ENCODE measurements around the gene DLK2.
"Not testable (repeated sequence)": the region's sequence is repeated elsewhere in the genome, so short reads cannot be mapped to it uniquely, and the experiment has no call there.

The DLK2 gene

DNA sequence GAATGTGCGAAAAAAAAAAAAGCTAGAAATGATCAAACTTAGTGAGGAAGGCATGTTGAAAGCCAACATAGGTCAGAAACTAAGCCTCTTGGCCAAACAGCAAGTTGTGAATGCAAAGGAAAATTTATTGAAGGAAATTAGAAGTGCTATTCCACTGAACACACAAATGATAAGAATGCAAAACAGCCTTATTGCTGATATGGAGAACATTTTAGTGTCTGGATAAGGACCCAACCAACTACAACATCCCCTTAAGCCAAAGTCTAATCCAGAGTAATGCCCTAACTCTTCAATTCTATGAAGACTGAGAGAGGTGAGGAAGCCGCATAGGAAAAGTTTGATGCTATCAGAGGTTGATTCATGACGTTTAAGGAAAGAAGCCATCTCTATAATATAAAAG lies 33.5 kb downstream of the DLK2 start:
- no peak for DNase-seq

- DNase-seq: no peak
Observed at GRCh38 chr6:43420012-43420709, 35.2 kb downstream of the DLK2 start.

GRCh38 chr6:43416935-43417334 lies 38.4 kb downstream of the DLK2 start:
- no peak for DNase-seq

GRCh38 chr6:43415275-43415674 lies 40.1 kb downstream of the DLK2 start:
- DNase-seq: not testable (repeated sequence)

- DNase-seq: no peak
Observed at GRCh38 chr6:43413002-43413401, 42.3 kb downstream of the DLK2 start.

DNA sequence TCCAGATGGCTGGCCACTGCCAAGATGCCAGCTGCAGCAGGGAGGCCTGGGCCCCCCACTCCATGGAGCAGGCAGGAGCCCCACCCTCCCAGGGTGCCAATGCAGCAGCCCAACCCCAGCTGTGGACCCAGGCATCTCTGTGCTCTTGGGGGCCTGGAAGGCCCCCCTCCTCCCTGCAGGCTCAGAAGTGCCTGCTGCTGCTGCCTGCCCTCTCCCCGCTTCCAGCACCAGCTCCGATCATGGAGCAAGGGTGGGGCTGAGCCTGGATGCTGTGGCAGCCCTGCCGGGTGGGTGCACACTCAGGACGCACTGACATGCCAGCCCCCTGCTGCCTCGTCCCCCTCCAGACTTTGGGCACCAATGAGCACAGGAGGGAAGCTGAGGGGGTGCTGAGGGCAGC lies 42.8 kb downstream of the DLK2 start:
- no peak for DNase-seq

DNA sequence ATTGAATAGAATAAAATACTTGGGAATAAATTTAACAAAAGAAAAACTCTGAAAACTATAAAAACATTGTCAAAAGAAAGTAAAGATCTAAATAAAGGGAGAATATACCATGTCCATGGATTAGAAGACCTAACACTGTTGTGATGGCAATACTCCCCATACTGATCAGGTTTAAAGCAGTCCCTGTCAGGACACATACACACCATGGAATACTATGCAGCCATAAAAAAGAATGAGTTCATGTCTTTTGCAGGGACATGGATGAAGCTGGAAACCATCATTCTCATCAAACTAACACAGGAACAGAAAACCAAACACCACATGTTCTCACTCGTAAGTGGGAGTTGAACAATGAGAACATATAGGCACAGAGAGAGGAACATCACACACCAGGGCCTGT lies 44.6 kb downstream of the DLK2 start:
- not testable (repeated sequence) for DNase-seq

DNA sequence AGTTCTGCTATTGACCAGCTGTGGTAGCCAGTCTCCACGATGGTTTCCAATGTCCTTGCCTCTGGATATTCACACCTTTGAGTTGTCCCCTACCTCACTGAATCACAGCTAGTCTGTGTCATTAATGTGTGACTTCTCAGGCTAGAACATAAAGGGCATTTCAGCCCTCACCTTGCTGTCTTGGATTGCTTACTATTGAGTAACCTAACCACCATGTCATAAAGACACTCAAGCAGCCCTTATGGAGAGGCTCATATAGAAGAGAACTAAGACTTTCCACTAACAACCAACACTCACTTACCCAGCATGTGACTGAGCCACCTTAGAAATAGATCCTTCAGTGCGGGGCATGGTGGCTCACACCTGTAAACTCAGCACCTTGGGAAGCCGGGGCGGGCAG lies 47.1 kb downstream of the DLK2 start:
- DNase-seq: no peak

GRCh38 chr6:43407296-43407695 lies 48.1 kb downstream of the DLK2 start:
- DNase-seq: no peak

DNA sequence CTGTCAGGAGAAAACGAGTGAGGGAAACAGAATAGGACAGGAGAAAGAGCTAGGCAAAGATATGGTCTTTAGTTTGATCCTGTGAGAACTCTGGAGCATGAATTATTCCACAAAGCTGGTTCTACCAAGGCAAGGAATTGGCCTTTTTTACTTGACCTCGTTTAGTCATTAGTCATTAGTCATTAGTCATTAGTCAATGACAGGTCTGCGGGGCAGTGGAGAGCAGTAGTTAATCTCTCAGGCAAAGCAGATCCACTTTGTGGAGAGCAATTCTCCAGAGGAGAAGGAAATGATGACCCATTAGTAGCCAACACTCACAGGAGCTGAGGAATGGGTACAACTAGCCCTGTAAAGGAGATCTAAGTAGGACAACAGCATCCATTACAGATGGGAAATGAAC lies 50.0 kb downstream of the DLK2 start:
- no peak for DNase-seq

DNA sequence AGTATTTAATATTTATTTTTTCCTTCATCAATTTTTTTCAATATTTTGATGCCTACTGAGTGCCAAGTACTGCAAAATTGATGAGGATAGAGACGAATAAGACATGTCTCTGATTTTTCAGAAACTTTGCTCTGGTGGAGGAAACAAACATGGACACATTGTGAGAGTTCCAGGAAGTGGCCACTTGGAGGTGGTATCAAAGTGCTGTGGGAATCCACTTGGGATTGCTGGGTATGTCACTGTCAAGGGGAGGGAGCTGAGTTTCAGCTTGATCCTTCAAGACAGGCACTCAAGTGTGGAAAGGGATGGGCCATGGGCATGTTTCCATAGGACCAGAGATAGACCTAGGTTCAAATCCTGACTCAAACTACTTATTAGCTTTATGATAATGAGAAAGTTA lies 52.5 kb downstream of the DLK2 start:
- DNase-seq: no peak

- DNase-seq: no peak
Observed at GRCh38 chr6:43401730-43402129, 53.6 kb downstream of the DLK2 start.
